ENCODE data around the gene MINDY1.

- no peak for TF ChIP-seq EZH2phosphoT487 (IDR thresholded peaks at IDR 0.05; ENCODE audit: borderline replicate concordance, low read length)
- TF ChIP-seq, protein P1, sequence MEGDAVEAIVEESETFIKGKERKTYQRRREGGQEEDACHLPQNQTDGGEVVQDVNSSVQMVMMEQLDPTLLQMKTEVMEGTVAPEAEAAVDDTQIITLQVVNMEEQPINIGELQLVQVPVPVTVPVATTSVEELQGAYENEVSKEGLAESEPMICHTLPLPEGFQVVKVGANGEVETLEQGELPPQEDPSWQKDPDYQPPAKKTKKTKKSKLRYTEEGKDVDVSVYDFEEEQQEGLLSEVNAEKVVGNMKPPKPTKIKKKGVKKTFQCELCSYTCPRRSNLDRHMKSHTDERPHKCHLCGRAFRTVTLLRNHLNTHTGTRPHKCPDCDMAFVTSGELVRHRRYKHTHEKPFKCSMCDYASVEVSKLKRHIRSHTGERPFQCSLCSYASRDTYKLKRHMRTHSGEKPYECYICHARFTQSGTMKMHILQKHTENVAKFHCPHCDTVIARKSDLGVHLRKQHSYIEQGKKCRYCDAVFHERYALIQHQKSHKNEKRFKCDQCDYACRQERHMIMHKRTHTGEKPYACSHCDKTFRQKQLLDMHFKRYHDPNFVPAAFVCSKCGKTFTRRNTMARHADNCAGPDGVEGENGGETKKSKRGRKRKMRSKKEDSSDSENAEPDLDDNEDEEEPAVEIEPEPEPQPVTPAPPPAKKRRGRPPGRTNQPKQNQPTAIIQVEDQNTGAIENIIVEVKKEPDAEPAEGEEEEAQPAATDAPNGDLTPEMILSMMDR (IDR thresholded peaks at IDR 0.05; ENCODE audit: low read depth, low read length, poor library complexity, severe bottlenecking): no peak
These were observed 40.9 kb upstream of the MINDY1 start, which contains the start of gene C1orf56 for GRCh38 chr1:151047591-151047924.

Measured in DOHH2 (cell line).